NCI-H1694 (cell line): ENCODE measurements around the gene IGFBP3.

Source experiments
- DNase-seq: peaks from one replicate; lab custom pipeline; 2025; lab: John Stamatoyannopoulos, UW

IGFBP3 gene

DNA sequence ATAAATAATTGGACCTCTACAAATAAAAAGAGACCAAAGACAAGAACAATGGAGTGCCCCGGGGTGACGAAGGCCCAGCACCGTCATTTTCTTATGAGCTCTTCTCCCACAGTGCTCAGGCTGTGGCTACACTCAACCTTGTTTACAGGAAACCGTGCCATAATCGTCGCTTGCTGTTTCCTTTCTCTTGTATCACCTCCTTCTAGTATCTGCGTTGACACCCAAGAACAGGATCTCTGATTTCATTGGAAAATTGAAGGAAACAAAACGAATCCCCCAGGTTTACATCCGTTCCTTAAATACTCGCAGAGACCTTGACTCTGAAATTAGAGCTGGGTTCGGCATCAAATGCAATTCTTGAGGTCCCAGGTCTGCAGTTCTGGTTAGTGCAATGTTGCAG, 1.7 kb upstream of the IGFBP3 start:
- DNase-seq: no peak

DNA sequence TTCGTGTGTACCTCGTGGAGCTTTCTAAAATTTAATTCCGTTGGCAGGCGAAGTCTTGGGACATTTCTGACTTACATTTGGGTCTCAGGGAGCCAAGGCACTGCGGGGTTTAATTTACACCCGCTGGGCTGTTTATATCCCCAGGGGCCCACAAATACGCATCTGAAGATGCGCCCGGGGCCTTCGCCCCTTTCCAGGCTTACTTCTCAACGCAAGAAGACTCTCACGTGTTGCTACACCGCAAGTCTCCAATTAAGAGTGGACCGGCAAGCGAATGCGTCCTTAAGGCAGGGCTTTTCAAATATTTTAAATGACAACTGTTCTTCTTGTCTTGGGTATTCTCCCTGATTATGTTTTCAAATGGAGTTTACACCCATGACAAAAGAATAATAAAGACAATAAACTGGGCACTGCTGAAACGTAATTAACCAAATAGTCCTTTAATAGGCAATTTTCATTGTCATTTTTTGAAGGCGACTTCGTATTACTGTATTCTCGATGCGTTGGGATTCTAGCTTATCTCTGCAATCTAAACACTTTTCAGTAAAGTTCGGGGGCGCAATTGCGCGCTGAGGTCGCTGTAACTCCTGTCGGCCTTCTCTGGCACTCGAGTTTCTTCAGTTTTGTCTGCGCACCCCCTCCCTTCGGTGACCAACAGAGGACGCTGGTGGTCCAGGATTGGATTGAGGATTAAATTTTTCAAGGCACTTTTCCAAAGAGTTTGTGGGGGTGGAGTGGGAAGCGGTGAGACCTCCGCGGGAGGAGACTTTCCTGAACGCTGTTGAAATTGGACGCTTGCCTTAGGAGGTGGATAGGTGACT, 837 bp upstream of the IGFBP3 start:
- DNase-seq: no peak

DNA sequence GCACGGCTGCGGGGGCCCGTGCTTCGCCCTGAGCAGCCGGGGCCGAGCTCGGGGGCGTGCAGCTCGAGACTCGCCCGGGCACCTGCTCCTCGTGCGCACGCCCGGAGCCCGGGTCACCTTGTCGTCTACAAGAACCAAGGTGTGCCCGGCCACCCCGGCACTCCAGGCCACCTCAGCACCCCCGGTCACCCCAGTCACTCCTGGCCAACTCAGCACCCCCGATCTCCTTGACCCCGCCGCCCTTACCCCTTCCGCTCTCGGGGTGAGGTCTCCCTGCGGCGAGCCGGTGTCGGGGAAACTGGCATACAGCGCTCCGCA, 268 bp upstream of the IGFBP3 start:
- DNase-seq: no peak

DNA sequence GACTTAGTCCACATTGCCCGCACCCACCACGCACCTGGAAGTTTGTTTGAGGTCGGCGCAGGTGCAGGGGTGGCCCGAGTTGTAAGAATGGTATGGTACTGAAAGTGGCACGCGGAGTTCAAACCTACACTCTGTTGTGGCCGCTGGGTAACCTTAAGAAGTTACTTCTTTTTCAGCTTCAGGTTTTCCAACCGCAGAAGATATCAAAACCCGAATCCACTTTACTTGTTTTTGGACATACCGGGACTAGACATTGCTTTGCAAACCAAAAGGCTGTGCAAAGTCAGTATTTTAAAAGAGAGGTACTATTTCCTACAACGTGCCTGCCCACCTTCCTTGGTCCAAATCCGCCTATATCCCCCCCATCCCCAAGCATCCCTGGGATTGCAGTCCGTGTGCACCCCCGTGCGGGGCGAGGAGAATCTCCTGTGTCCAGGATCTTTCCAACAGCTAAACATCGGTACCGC, 1.0 kb downstream of the IGFBP3 start:
- no peak for DNase-seq

DNA sequence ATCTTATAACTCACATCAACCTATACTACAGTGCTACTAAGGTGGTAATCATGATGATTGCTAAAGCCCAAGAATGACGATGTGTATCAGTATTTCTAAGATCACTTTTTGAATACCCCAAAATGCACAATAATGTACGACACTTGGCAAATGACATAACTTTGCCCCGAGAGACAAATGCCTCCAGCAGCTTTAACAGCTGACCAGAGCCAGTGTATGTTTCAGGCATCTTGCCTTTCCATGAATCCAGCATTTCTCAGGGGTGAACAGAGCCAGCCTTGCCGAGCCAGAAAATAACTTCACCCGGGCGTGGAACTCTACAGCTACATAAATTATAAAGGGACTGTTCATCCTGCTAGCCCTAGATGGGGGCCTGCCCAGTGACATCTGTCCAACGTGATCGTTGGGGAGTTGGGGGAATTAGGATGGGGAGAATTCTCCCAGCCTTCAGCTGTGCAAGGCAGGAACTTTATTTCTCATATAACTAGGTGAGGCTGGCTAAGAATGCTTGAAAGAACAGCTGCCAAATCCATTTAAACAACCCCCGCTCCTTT, 1.8 kb downstream of the IGFBP3 start:
- DNase-seq: no peak

DNA sequence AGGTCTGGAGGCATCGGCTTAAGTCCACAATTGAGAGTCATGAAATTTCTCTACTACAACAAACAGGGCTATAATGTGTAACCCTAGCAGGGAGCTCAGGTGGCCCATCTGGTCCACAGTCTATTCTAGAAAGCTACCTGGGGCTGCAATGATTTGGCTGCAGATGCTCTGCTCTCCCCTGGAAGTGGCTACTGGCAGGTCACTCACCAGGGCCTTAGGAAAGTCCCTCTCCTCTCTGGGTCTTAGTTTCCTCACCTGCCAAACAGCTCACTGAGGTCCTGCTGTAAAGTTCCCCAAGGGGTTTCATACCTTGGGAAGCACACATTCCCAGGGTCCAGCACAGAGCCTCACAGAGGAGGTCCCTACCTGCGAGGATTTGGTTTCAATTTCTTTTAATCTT, 2.5 kb downstream of the IGFBP3 start:
- no peak for DNase-seq

DNA sequence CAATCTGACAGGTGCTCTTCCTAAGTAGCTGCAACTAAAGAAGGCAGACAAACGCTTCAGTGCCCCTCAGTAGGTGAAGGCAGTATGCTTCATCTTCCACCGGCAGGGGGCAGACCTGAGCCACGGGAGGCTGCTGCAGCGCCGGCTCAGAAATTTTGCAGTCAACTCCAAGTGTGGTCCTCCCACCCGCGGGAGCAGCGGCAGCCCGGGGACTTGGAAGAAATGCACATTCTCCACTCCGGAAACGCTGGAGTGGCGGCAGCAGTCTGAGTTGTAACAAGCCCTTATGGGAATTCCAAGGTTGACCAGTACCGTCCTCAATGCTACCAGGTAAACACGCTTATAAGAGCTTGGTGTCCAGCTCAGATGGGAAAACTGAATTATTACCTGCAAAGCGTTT, 3.4 kb downstream of the IGFBP3 start:
- peak; percentile 45 for DNase-seq

DNA sequence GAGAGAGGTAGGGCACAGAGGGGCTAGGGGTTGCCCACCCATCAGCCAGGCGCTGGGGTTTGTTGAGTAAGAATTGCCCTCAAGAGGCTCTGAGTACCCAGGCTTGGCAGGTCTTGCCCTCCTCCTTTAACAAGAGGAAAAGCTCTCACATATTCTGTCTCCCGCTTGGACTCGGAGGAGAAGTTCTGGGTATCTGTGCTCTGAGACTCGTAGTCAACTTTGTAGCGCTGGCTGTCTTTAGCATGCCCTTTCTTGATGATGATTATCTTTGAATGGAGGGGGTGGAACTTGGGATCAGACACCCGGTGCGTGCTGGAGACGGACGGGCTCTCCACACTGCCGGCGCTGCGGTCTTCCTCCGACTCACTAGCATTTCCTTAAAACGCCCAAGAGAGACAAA, 4.0 kb downstream of the IGFBP3 start:
- no peak for DNase-seq

DNA sequence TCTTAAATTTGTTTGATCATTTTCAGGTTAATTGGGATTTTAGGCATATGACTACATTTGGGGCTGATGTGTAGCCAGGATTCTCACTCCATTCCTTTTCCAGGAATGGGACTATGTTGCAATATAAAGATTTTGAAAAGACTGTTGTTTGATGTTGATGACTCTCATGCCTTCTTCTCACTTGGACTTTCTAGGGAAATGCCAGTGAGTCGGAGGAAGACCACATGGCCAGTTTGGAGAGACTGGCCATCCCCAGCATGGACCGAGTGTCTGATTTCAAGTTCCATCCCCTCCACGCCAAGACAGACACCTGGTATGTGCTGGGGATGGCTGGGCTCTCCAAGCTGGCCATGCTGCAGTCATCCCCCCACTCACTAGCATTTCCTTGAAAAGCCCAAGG, 5.5 kb downstream of the IGFBP3 start:
- no peak for DNase-seq

DNA sequence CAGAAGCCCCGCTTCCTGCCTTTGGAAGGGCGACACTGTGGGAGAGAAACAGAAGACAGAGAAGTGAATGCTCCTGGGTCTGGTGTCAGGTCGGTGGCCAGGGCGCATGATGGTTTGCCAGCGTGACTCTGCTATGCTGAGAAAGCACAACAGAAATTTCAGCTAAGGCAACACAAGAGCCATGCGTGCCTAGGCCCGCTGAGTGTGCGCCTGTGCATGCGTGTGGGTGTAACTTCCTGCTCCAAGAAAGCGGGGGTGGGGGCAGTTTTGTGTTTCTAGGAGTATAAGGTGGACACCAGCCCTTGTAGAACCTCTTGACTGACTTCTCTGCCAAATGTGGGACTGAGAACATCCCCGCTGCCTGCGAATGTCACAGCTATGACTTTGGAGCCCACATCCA, 6.2 kb downstream of the IGFBP3 start:
- DNase-seq: no peak

DNA sequence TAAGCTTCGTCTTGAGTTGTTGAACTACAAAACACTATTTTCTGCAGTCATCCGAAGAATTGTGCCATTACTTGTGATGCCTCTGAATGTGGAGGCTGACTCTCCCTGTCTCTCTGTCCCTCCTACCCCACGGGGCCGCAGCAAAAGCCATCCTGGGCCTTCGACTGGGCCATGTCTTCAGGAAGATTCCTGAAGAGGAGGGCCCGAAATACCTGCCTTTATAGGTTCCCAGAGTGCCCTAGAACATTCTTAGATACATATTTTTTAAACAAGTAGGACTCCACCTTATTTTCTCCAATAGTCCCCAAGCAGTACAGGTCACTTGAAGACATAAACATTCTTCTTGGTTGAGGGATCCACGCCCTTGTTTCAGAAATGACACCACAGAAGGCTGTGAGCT, 8.1 kb downstream of the IGFBP3 start:
- DNase-seq: no peak

DNA sequence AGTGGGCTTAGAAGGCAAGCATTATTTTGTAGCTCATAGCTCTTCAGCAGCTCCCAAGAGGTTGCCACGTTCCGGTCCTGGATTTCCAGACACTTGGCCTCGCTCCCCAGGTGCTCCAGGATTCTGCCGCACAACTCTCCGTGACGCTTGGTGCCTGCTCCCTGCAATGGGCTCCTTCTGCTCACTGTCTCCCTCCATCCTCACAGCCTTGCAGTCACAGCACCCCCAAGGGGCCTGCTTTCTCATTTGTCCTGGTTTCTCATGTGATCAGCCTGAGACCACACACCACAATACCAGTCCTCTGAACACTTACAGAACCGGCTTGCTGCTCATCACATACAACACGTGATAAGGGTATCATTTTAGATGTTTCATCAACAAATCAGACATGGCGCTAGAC, 9.8 kb downstream of the IGFBP3 start:
- no peak for DNase-seq

DNA sequence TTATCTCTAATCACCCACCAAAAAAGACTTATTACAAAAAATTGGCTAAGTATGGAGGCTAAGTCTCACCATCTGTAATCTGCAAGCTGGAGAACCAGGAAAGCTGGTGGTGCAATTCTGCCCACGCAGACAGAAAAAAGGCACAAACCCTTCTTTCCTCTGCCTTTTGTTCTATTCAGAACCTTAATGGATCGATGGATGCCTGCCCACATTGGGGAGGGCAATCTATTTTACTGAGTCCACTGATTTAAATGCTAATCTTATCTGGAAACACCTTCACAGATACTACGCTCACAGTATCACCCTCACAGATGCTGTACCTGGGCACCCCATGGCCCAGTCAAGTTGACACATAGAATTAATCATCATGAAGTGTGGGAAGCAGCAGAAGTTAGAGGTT, 10.2 kb downstream of the IGFBP3 start:
- no peak for DNase-seq

DNA sequence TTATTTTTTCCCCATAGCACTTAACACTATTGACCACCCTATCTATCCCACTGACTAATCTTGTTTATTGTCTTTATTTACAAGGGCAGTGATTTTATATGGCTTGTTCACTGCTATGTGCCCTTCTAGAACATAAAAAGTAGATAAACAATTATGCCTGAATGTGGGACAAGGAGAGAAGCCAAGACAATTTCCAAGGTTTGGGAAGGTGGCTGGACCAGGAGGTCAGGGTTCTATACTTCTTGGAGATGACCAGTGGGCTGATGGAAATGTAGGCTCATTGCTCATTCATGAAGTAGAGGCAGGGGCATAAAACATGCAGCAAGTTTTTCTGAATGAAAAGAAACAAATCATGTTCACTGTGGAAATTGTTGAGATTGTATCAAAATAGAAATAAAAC, 11.5 kb downstream of the IGFBP3 start:
- DNase-seq: no peak

DNA sequence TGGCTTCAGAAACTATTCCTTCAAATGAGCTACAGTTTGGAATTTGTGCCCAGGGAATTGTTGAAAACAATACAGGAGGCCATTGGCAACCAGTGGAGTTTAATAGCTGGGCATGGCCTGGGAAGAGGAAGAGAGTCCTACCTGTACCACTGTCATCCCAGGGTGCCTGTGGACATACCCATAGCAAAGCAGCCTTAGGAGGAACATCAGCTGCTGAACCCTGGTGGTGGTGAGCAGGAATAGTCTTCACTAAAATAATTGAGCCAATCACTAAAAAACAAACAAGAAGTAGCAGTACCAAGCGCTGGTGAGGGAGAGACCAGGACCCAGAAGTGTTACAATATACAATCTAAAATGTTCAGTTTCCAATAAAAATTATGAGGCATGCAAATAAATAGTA, 18.3 kb downstream of the IGFBP3 start:
- no peak for DNase-seq

DNA sequence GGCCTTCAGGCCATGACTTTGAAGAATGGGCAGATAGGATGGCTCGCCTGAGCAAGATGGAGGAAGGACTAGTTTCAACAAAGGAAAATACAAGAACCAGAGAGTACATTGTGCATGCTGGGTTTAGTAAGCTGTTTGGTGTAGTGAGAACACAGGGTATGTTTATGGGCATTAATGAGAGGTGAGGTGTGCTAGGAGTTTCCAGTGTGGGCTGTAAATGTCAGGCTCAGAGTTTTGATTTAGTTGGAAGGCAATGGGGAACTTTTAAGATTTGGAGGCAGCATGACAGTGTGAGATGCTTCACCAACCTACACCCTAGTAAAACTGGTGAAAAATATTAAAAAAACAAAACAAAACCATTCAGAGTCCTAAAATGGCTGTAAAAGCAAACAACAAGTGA, 19.5 kb downstream of the IGFBP3 start:
- no peak for DNase-seq

DNA sequence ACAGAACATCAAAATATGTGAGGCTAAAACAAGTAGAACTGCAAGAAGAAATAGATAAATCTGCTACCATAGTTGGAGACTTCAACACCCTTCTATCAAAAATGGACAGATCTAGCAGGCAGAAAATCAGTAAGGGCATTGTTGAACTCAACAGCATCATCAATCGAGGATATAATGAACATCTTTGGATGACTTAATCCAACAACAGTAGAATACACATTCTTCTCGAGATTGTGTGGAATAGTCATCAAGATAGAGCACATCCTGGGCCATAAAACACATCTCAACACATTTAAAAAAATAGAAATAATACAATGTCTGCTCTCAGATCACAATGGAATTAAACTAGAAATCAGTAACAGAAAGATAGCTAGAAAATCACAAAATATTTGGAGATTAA, 22.9 kb downstream of the IGFBP3 start:
- no peak for DNase-seq

DNA sequence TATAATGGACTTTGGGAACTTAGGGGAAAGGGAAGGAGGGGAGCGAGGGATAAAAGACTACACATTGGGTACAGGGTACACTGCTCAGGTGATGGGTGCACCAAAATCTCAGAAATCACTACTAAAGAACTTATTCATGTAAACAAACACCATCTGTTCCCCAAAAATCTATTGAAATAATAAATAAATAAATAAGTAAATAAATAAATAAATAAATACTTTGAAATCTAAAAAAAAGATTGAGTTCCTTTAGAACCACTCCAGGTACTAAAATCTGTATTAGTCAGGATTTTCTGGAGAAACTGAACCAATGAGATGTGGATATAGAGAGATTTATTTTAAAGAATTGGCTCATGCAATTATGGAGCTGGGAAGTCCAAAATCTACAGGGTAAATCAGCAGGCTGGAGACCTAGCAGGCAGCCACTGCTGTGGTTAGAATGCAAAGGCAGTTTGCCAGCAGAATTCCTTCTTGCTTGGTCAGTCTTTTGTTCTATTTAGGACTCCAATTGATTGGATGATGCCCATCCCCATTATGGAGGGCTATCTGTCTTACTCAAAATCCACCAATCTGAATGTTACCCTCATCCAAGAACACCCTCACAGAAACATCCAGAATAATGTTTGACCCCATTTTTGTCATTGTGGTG, 23.9 kb downstream of the IGFBP3 start:
- no peak for DNase-seq

DNA sequence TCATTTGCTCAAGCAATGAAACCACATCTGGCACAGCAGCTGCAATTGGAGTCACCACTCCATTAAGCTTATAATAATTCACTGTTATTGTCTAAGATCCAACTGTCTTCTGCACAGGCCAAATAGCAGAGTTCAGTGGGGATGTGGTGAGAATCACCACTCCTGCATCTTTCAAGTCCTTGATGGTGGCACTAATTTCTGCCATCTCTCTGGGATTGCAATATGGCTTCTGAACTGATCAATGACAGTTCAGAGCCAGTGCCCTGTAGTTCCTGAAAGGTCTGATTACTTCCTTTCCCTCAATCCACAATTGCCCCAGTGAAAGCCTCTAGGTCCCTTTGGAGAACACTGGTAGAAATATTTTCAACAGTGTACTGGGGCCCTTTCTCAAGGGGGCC, 26.4 kb downstream of the IGFBP3 start:
- DNase-seq: no peak

DNA sequence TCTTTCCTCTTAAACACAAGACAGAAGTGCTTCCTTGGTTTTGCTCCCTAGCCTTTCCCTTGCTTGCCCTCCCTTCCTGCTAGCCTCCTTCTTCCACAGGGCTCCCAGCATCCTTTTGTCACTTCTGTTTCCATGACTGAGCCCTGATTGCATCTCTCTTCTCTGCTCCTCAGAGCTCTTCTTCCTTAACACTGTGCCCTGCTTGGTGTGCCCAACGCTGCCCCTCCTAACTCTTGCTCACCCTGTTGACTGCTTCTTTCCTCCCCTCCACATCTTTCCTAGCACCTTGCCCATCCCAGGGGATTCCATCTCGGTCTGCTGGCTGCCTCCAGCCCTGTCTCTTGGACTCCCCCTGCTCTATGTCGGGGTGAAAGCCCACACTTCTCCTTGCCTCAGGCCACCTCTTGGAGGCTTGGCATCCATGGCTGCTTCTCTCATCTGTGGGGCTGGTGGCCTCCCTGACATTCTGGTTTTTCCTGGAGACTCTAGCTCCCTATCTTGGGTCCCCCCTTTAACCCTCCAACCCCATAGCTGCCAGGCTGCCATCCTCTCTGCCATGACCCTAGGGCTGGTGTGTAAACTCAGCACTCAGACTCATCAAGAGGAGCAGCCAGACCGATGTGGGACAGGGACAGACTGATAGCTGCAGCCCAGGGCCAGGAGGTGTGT, 26.9 kb downstream of the IGFBP3 start:
- DNase-seq: no peak

DNA sequence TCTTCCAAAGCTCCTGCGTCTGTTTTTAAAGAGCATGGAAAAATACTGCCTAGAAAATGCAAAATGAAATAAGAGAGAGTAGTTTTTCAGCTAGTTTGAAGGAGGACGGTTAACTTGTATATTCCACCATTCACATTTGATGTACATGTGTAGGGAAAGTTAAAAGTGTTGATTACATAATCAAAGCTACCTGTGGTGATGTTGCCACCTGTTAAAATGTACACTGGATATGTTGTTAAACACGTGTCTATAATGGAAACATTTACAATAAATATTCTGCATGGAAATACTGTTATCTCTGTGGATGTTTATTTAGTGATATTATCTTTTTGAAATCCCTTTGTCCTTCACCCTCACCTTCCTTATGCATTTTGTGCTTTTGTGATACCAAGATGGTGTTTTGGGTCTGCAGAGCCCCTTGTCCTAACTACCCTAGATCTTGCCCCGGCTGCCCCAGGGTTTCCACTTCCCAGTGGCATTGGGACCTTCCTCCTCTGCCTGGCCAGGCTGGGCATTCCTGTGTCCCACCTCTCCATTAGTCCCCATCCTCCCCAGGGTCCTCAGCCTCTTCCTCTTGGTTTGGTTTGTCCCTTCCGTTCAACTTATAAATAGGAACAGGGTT, 27.6 kb downstream of the IGFBP3 start:
- DNase-seq: no peak

DNA sequence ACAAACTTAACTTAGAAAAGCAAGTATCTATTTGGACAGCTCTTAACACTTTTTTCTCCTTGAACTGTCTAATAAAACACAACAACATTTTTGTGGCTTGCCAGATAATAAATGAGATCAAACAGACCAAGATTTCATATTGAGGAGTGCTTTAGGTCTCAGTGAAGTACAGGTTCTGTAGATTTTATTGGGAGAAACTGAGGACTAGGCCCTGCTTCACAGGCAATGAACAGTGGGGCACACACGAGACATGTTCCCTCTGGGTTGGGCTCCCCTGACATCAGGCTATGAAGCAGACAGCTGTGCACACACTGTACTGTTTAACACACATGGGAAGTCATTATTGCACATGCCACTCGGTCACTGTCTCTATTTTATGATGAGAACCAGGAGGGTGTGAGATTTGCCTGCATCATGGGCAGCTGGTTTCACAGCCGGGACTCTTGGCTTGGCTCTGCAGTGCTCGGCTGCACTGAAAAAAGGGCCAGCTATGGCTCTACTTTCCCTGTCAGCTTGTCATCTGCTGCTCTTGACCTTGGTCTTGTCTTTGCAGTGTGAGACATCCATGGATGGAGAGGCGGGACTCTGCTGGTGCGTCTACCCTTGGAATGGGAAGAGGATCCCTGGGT, 28.6 kb downstream of the IGFBP3 start:
- no peak for DNase-seq
